H4 (cell line): ENCODE data around the gene CHCHD6. TPM values are rescaled to one million over a fixed set of nuclear protein-coding genes. Genes with fewer than 3 reads are reported as not detected.

Source experiments
- DNase-seq: peaks from one replicate; pipeline ENCODE4 v3.0.0-alpha.2; 2015; ENCODE audit warnings: low spot score
- total RNA-seq: library from RNA; depleted of rRNA; stranded (reverse); fragments of >200 nt; shearing (Covaris generic); gene quantifications from 2 replicates; pipeline ENCODE4 v1.2.3, GENCODE V29; 2014

The CHCHD6 gene
- total RNA-seq, 1 experiment from 2014 or later: 16.5 TPM

DNA sequence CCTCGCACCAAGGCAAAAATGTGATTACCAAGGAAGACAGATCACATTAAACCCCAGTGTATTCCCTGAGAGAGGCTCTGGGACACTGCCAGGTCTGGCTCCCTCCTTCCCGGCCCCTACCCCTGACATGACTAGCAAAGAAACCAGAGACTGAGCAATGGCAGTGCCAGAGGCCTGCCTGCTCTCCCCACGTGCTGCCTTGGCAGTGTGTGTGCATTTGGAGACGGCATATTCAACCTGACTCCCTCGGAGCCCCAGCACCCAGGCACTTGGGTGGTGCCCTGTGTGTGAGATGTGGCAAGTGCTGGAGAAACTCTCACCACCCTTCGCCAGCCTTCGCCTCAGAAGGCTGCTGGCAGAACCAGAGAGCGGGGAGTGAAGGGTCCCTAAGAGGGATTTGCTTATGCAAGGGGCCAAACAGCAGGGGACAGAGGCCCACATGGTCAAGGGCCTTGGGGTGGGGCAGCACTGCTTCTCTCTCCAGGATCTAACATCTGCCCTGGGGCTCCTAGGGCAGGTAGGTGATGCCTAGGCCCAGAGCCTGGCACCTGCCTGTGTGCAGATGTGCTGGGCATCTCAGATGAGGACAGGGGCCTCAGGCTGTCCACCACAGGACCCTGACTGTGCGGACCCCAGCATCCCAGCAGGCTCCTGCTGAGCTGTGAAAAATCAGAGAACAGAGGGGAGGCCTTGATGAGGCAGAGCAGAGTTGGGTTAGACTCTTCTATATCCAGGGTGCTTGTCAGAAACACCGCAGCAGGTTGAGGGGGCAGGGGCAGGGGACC, 255.3 kb downstream of the CHCHD6 start:
- no peak for DNase-seq

DNA sequence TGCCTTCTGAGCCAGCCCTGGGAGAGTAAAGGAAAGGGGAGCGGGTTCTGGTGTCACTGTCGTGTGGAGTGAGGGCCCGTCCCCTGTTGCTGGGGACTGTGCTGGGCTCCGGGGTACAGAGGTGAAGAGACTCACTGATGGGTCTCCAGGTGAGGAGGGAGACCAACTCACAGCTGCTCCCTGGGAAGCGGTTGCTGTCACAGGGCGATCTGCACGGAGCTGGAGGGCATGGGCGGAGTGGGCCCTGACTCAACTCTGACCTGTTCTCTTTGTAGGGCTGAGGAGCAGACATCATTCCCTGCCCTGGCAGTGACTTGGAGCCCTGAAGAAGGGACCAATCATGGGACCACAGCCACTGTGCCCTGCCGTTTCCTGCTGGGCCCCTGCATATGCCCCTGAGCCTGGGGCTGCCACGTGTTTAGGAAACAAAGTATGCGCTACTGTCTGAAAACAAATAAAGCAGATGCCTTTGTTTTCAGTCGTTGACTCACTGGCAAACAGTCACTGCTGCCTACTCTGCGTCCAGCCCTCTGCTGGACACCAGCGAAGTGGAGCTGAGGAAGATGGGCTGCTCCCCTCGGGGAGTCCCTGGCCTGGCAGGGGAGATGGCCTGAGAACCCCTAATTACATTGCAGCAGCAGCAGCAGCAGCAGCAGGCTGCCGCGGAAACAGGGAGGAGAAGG, 256.0 kb downstream of the CHCHD6 start:
- DNase-seq: peak; percentile 50

DNA sequence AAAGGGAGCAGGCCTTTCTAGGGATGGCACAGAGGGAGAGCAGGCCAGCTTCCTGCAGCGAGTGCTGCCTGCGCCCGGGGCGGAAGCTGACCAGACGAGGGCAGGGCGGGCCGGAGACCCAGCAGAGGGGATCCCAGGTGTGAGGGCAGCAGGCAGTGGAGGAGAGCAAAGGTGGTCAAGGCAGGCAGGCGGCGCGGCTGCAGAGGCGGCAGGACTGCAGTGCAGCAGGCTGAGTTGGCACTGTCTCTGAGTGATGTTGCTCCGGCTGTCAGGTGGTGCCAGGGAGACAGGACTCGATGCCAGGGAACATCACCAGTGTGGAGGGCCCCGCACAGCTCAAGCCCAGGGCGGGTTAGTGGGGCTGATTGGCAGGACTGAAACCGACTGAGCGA, 256.6 kb downstream of the CHCHD6 start:
- no peak for DNase-seq

DNA sequence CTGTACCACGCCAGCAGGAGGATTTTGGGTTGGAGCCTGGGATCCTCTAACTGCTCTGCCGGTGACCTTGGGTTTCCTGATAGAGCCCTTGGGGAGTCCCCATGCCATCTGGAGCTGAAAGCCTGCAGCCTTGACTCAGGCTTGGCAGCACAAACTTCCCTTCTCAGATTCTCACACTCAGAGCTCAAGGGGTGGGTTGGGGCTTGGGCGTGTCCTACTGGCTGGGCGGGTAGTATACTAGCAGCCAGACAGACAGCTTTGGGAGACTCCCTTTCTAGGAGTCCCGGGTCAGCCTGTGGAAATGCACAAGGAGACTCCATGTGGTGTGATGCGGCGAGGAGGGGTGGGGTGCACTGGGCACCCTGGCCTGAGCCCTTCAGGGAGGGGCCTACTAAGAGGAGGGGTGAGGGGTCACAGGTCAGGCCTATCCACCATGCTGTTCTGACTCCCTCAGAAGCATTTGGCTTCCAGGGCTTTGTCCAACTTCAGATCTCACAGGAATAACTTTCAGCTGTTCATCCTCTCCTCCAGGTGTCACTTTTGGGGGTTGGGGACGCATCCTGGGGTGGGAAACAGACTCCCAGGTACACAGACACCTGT, 257.3 kb downstream of the CHCHD6 start:
- no peak for DNase-seq

DNA sequence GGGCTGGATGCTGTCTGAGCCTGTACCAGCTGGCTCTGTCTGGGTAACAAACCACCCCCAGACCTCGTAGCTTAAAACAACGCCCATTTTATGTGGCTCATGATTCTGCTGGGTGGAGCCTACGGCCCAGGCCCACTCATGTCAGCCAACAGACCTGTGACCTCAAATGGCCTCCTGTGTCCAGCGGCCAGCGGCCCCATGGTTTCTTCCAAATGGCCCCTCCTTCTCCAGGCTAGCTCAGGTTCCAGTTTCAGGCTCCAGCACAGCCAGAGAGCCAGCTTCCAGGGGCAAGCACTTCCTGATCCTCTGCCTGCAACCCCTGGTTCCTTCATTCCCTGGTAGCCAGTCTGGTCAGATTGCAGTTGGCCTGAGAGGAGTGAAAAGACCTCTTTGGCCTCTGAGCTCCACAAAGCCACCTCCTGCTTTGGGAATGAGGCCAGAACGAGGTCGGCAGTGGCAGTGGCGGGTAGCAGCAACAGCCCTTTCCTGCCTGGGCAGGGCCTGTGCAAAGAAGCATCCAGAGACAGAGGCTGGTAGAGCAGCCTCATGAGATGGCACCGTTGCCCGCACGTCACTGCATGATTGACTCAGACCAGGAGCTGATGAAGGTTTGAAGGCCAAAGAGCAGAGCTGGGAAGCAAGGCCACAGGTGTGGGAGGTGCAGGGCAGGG, 257.9 kb downstream of the CHCHD6 start:
- no peak for DNase-seq

DNA sequence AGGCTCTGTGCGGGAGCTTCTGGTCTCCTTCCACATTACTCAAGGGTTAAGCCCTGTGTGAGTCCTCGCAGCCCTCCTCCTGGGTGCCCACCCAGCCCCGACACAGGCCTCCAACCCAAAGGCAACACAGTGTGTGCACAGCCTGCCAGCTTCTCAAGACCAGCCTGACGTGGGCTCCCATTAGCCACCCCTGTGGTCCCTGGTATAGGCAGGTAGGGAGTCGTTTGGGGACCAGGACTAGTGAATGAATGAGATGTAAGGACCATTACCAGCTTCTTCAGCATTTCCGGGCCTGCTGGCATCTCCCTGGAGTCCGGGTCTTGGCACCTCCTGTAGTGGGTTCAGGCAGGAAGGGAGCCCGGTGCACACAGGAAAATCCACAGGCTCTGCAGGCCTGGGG, 258.7 kb downstream of the CHCHD6 start:
- DNase-seq: no peak

DNA sequence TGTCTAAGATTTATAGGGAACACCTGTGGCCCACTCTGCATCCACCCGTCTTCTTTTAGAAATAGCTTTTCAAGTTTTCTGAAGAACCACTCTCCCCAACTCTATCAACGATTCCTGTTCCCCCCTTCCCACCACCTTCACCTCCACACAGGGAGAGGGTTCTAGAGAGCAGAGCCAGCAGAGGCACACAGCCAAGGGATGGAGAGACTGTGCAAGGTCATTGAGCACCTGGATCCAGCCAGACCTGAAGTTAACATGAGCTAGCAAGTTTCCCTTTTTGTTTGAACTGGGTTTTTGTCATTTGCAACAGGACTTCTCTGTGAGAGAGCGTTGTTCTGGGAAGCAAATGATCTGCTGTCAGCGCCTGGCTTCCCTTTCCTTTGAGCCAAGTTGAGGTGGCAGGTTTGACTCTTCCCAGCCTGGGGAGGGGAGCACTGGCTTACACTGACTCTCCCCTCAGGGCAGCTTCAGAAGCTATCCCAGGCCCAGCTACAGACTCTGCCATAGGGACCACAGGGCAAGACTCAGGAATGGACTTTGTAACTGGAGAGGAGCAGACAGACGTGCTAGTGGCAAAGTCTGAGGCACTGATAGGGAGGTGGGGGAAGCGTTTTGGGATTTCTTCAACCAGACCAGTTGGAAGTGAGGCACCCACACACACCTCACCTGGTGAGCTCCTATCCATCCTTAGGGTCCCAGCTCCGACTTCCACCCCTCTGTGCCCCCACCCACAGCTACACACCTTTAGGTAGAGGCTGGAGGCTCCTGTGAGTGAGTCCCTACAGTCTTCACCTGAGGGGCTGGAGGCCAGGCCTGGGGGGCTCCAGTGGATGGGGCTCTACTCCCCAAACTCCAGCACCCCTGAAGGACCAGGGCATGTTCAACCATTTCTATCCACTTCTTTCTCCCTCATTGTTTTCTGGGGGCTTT, 259.5 kb downstream of the CHCHD6 start:
- no peak for DNase-seq

DNA sequence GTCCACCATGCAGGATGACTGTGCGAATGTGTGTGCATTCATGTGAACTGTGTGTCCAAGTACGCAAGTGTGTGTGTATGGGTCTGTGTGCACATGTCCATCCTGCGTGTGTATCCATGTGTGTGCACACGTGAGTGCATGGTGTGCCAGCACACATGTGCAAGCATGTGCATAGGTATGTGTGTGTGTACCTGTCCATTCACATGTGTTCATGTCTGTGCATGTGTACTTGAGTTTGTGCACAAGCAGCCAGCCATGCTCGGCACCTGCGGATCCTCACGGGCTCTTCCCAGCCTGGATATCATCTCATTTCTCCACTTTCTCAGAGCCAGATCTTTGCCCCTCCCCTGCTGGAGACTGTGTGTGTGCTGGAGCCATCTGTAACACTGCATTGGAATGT, 260.2 kb downstream of the CHCHD6 start:
- DNase-seq: no peak

DNA sequence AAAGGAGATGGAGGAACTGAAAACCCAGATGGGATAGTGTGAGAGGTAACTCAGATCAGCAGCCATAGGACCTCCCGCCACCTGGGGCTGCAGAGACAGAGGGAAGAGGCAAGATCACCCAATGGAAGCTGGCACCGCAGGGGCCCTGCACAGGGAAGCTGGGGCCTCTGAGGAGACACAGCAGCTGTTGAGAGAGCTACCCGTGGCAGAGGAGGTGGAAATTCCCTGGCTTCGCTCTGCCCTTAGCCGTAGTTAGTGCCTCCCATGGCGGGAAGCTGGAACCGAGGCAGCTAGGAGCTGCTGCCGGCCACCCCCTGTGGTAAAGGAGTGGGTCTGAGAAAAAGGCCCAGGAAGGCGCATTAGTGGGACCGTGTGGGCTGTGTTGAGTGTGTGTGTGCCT, 260.9 kb downstream of the CHCHD6 start:
- no peak for DNase-seq

DNA sequence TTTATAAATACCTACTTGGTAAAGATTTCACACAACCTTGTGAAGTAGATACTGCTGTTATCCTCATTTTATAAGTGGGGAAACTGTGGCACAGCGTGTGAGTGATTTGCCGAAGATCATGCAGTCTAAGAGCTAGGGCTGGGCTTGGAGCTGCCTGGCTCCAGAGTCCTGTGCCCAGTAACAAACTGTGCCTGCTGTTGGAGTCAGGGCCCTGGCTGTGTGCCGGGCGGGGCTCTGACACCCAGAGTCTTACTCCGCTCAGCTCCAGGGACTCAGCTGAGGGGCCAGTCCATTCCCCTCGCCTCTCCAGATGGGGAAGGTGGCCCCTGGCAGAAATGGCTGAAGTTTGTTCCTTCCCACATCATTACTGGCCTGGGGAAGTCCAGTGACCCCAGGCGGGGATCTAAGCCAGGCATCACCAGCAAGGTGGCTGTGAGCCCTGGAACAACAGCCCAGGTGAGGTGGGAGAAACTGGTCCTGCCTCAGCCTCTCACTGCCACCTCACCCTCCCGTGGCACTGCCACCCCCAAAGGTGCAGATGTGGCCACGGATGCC, 261.6 kb downstream of the CHCHD6 start:
- DNase-seq: no peak

DNA sequence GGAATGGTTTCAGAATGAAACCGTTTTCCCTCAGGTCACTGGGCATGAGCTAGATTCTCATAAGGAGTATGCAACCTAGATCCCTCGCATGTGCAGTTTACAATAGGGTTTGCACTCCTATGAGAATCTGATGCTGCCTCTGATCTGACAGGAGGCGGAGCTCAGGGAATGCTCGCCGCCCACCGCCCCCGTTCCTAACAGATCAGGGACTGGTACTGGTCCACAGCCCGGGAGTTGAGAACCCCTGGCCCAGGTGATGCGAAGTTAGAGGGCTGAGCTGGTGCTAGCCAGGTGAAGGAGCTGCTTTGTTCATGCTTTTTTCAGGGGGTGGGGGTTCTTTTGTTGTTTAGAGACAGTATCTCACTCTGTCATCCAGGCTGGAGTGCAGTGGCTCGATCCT, 263.3 kb downstream of the CHCHD6 start:
- no peak for DNase-seq

DNA sequence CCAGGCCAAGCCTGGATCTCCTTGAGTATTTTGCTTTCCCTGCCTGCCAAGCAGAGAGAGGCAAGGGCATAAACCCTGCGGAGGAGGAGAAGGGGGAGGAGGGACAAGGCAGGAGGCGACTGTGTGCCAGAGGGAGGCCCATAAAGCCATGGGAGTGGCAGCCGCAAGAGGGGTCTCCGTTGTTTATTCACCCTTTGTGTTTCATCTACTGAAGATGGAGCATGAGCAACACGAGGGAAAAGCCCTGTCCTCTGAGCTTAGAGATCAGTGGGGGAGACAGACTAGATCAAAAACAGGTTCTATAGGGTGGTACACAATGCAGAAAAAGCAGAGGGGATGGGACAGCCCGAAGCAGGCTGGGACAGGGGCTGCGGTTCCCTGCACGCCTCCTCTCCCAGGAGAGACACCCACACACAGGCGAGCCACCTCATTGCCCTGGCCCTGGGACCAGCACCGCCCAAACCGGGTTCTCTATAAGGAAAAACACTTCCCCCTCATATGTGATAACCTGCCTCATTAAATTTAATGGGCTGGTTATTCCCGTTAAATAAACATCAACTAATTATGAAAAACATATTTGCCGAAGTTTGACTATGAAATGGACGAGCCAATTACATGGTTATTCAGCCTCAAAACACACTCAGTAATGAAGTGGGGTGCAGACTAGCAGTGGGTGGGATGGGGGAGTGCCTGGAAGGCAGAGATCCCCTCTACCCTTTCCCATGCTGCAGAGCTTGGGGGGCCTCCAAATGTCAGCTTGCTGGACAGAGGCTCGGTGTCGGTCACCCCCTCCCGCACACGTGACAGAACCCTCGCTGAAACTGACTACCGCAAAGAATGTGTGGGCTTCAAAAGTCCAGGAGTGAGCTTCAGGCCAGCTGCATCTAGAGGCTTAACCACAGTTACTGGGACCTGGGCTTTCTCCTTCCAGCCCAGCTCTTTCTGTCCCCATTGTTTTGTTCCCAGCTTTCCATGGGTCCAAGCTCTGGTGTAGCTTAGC, 264.7 kb downstream of the CHCHD6 start:
- no peak for DNase-seq

DNA sequence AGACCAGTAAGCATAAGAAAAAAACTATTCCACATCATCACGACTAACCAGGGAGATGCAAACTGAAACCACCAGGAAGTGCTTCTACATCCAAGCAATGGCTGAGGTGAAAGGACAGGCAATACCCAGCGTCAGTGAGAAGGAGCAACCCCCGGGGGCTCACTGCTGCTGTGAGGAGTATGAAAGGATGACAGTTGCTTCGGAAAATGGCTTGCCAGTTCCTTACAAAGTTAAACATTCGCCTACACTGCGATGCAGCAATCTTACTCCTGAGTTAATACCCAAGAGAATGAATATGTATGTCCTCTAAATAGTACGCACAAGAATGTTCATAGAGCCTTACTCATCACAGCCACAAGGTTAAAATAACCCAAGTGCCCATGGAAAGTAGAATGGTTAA, 265.5 kb downstream of the CHCHD6 start:
- no peak for DNase-seq

DNA sequence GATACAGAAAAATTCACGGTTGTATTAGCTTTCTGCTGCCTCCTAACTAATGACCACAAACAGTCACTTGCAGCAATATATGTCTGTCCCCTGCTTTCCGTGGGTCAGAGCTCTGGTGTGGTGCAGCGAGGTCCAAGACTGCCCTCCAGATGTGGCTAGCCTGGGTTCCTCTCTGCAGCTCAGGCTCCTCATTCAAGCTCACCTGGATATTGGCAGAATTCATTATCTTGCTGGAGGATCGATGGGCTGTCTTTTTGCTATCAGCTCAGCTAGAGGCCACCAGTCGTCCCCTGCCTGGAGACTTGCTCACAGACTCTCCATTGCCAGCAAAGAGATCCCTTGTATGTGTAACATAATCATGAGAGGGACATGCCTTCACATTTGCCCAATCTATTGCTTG, 266.1 kb downstream of the CHCHD6 start:
- DNase-seq: no peak

DNA sequence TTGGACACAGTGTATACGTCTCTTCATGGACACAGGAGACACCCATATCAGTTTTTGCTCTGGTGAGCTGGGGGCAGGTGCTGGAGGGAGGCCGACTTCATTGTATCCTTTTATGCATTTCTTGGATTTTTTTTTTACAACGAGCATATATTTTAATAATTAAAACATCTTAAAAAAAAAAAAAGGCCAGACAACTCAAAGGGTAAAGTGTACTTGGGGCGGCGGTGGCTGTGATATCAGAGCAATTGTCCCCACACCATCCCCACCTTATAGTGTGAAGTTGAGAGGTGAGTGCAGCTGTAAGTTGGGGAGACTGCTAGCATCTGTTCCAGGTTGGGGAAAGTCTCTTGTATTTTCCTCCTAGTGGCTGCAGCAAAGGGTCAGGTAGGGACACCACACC, 266.9 kb downstream of the CHCHD6 start:
- DNase-seq: no peak

DNA sequence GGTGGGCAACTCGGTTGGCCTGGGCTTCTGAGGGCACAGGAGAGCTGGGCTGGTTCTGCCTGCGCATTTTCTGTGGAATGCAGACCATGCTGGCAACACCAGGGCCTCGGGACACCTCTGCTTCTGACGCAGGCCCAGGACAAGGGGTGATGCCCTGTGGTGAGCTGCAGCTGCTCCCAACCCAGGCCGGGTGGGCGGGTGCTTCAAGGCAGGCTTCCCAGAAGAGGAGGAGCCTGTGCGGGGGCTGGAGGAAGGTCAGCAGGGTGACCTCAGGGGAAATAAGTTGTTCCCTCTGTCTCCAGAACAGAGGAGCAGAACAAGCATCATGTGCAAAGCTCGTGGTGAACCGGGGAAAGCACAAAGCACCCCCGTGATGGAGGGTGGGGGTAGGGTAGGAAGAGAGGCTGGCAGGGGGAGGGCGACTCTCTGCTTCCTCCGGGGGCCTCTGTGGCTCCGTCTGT, 267.9 kb downstream of the CHCHD6 start:
- no peak for DNase-seq

DNA sequence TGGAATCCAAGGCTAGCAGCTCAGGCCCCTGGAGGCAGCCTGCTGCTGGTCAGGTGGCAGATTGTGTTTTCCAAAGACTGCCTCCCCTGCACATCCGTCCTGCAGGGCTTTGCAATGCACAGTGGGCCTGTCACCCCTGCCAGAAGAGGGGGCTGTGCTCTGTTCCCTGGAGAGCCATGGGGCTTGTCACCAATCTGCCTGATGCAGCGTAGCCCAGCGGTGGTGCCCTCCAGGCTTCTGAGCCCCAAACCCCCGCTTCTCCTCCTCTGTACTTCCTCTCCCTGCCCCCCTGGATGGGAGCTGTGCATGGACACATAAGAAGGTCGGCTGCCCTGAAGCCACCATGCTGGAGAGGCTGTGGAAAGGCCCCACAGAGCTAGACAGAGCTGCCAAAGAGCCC, 268.8 kb downstream of the CHCHD6 start:
- no peak for DNase-seq

DNA sequence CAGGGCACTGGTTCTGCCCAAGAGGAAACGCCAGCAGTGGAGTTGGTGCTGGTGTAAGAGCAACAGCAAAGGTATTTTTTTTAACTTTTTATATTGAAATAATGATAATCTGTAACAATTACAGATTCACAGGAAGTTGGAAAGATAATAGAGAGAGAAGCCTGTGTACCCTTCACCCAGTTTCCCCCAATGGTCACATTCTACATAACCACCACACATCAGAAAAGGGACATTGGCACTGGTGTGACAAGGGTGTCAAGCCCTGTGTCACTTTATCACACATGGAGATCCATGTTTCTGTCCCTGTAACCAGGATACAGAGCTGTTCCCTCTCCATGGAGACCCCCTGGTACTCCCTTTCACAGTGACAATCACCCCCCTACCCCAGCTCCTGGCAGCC, 269.8 kb downstream of the CHCHD6 start:
- no peak for DNase-seq

DNA sequence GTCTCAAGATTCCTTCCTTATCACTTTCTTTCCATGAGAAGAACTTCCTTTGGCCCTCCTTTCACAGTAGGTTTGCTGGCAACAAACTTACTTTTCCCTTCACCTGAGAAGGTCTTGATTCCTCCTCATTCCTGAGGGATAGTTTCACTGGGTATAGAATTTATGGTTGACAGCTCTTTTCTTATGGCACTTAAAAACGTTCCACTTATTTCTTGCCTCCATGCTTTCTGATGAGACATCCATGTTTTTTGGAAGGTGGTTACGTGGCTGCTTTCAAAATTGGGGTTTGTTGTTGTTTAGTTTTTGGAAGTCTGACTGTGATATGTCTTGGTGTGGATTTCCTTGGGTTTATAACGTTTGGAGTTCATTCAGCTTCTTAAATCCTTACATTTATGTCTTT, 270.7 kb downstream of the CHCHD6 start:
- no peak for DNase-seq

DNA sequence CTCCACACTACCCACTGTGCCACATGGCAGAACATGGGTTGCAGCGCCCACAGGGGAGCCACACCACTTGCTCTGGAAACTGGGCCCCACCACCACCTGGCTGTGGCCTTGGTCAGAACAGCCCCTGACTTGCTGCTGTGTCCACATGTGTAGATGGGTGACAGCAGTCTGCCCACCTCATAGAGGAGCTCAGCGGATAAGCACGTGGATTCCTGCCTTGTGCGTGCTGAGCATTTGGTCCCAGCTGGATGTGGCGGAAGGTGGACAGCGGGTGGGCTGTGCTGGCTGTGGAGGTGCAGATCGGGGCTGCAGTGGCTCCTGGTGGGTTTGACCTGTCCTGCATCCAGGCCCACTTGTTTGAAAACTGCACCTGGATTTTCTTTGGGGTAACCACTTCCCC, 272.9 kb downstream of the CHCHD6 start:
- no peak for DNase-seq
